DMS153 treated with DMSO at 0.1 percent for 48 hours (cell line): ENCODE measurements around the gene LRPPRC.

Experiments
- DNase-seq: peaks from one replicate; lab custom pipeline; 2025; ENCODE audit not compliant: unreplicated experiment; lab: John Stamatoyannopoulos, UW

Gene LRPPRC

GRCh38 chr2:43872151-43872550 lies 123.6 kb downstream of the LRPPRC start:
- no peak for DNase-seq

- DNase-seq: no peak
Observed at GRCh38 chr2:43855292-43855691, 140.5 kb downstream of the LRPPRC start.

GRCh38 chr2:43854671-43855070 lies 141.1 kb downstream of the LRPPRC start:
- DNase-seq: no peak

GRCh38 chr2:43853141-43854081 lies 142.4 kb downstream of the LRPPRC start:
- DNase-seq: no peak

- DNase-seq: no peak
Observed at GRCh38 chr2:43852196-43852730, 143.5 kb downstream of the LRPPRC start.

DNA sequence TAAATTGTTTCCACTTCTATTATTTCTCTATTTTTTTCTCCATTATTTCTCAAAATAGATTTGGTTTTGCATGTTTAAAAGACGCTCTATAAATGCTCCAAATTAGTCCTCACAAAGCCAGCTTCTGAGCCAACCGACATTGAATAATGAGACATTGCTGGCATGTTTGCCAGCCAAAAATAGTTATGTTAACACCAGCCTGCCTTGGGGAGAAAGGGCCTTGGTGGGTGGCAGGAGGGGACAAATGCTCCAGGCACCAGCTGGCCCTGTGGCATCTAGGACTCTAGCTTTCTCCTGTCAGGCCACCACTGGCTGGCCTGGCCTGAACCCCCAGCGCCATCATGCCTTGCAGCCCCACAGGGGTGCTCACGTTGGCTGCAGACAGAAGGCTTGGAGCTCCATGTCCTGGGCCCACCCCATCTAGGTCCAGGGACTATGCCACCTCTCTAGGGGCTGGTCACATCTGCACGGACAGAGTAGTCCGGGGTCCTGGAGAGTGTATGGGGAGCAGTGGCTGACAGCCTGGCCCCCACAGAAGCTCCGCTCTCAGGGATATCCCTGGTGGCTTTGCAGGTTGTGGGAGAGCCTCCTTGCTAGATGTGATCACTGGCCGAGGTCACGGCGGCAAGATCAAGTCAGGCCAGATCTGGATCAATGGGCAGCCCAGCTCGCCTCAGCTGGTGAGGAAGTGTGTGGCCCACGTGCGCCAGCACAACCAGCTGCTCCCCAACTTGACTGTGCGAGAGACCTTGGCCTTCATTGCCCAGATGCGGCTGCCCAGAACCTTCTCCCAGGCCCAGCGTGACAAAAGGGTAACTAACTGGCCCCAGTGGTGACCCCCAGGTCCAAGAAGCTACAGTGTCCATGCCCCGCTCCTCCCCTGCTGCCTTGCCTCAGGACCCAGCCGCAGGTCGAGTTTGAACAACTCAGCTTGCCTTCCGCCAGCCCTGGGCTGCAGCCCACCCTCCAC lies 144.5 kb downstream of the LRPPRC start:
- no peak for DNase-seq

- no peak for DNase-seq
Observed at GRCh38 chr2:43848214-43848613, 147.6 kb downstream of the LRPPRC start.

DNA sequence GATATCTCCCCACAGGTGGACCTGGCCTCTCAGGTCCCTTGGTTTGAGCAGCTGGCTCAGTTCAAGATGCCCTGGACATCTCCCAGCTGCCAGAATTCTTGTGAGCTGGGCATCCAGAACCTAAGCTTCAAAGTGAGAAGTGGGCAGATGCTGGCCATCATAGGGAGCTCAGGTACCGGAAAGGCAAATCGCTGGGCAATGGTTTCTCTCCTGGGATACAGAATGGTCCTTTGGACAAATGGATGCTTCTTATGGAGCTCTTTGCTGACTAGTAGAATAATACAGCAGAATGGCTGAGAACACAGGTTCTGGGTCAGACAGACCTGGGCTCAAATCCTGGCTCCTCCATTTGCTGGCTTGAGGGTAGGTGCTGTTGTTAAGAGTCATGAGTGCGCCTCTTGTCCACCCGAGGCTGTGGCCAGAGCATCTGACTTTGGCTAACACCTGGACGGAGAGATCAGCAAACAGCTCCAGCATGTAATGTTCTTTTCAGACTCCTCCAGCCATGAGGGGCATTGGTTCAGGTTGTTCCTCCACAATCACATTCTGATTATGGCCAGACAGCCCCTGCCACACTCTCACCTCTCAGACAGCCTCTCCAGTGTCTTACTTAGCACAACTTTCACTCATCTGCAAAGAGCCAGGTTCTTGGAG lies 149.5 kb downstream of the LRPPRC start:
- DNase-seq: no peak

DNA sequence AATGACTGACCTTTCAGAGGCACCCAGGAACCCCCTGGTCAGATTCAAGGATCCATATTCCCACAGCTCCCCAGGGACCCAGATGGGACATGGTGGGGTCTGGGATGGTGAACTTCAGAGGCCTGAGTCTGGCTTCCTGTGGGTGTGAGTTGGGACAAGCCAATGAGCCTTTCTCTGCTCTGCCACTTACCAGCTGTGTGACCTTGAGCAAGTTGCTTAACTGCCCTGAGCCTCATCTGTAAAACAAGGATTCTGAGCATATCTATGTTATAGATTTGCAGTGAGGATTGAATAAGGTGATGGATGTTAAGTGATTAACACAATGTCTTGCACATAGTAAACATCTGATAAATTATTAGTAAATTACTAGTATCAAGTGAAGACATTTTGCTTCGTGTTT lies 150.6 kb downstream of the LRPPRC start:
- no peak for DNase-seq

DNA sequence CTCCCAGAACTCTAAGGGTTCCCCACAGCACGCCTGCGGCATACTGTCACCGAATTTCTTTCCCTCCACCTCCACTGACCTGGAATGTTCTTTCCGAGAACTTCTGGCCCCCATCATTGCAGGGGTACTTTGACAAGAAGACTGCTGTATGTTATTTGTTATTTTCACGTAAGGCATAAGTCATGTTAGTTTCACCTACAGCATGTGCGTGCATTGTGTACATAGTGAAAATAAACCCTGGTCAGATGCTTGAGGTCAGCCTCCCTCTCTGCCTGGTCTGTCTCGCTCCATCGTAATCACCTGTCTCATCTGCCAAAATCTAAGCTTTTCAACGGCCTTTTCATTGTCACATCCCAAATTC lies 152.9 kb downstream of the LRPPRC start:
- no peak for DNase-seq

GRCh38 chr2:43841949-43842865 lies 153.6 kb downstream of the LRPPRC start:
- no peak for DNase-seq

GRCh38 chr2:43840965-43841364 lies 154.8 kb downstream of the LRPPRC start:
- no peak for DNase-seq

DNA sequence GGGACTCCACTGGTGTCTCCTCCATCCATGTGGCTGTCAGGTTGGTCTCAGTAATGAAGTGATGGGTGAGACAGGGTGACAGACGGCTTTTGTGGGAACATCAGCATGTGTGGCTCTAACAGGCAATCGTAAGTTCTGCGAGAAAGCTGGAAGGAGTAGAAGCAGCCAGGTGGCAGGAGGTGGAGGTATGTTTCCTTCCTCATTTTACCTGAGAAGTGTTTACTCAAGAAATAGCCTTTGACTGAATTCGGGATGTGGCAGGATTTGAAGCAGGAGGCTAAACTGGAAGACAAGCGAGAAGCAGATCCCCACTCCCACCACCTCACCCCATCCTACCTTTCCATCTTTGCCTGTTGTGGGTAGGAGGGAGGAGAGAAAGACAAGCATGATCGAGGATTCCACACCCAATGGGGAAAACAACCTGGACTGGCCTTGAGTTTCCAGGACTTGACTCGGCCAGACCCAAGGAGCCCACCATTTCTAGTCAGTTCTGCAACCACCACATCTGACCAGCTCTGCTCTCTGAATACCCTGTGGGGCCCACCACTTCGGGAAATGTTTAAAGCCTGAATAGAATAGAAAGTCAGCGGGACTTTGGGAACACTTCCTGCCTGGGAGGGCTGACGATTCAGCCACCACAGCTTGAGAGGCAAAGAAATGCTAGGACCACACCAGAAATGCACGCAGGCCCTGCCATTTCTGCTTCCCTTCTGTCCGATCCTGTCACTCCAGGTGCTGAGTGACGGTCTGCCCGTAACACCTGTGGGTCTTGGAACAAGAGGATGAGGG lies 155.8 kb downstream of the LRPPRC start:
- DNase-seq: no peak

- no peak for DNase-seq
Observed at GRCh38 chr2:43838560-43839267, 157.1 kb downstream of the LRPPRC start, which contains the start of the genes ABCG5 and ABCG8. Gene ABCG5 (minus strand): TSS chr2:43838839. CDS start chr2:43838679, 160 bp downstream. Gene ABCG8 (plus strand): TSS chr2:43838971. CDS start chr2:43839054, 83 bp downstream.

DNA sequence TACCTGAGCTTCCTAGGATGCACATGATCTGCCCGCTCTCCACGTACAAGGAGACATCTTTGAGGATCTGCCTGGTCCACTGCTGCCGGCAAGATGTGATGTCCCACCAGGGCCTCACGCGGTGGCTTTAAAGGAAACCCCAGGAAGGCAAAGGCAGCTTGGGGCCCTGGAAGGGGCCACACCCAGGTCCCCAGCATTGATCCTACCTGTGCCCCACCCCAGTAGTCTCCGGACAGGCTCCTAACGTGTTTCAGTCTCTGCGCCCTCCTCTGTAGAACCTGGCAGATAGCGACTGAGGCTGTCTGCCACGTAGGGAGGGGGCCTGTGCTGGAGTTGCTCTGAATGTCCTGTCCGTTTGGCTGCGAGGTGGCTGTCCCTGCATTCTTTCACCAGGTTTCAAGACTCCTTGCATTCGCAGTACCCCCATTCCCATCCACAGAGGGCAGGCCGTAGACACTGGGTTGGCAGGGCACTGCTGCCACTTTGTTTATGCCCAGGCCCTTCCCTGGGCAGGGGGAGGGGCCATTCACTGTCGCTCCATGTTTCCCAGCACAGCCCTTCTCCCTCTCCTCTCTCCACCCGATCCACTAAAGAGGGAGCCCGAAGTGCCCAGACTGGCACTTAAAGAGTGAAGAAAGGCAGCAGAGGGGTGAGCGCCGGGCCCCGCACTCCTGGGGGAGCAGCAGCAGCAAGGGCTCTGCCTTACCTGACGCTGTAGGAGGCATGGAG lies 157.8 kb downstream of the LRPPRC start:
- no peak for DNase-seq

- no peak for DNase-seq
Observed at GRCh38 chr2:43837033-43837432, 158.8 kb downstream of the LRPPRC start.
